ENCODE data around the gene PRKG2.

PRKG2 gene

DNA sequence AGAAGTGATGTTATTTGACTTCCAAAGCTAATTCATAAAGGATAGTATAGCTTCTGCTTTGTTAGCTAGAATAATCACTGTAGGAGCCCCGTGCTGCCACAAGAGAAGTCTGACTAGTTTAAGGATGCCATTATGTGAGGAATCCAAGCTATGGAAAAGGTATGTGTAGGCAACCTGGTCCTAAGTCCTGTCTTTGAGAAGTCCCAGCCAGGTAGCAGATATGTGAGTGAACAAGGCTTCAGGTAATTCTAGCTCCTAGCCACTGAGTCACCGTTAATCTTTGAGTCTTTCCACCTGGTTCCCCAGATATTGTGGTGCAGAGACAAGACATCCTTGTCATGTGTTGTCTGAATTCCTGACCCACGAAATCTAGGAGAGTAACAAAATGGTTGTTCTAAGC lies 129.0 kb downstream of the PRKG2 start:
- no peak for FAIRE-seq

DNA sequence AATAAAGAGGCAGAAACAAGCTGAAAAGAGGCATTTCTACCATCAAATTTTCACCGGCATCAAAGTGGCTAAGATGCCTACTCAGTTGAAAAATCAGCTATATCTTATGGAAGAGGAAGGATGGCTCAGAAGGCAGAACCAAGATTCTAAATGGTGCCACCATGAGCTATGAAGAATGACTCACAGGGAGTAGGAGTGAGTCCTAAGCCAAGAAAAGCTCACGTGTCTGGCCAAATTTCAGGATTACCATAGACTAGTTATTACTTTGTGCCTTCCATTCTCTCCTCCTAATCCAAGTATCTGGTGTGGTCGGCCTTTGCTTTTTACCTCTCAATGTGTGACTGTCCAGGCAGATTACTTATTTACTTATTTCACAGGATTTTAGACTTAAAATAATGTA lies 129.7 kb downstream of the PRKG2 start:
- no peak for FAIRE-seq

DNA sequence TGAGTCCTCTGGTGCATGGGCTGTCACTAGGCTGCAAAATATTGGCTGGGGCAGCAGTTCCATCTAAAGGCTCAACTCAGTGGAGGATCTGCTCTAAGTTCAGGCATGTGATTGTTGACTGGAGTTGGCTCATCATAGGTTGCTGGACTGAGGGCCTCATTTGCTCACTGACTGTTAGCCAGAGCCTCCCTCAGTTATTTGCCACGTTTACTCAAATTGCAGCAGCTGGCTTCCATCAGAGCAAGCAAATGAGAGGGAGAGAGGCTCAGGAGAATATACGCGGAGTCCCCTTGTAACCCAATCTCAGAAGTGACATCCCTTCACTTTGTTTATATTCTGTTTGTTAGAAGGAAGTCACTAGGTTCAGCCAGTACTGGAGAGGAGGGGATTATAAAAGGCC lies 130.4 kb downstream of the PRKG2 start:
- no peak for FAIRE-seq

DNA sequence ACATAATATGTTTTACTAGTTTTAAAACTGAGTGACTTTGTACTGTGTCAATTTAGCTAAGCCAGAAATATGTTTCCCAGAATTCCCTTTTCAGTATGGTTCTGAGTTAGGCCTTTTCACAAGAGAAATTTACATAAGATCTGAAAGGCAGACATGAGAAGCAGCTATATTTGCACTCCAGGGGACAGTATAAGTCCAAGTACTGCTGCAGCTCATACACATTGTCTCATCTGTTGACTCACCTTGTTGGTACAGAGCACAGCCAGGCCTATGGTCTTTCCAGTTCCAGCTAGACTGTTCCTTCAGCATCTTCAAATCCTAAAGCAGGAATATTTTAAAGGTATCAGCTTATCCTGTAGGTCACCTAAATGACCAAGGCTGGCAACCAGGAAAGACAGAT lies 131.0 kb downstream of the PRKG2 start:
- FAIRE-seq, result no peak

DNA sequence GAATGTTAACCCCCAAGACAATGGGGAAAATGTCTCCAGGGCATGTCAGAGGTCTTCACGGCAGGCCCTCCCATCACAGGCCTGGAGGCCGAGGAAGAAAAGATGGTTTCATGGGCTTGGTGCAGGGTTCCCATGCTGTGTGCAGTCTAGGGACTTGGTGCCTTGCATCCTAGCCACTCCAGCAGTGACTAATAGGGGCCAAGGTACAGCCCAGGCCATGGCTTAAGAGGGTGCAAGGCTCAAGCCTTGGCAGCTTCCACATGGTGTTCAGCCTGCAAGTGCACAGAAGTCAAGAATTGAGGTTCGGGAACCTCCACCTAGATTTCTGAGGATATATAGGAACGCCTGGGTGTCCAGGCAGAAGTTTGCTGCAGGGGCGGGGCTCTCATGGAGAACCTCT lies 133.9 kb downstream of the PRKG2 start:
- FAIRE-seq, result no peak

DNA sequence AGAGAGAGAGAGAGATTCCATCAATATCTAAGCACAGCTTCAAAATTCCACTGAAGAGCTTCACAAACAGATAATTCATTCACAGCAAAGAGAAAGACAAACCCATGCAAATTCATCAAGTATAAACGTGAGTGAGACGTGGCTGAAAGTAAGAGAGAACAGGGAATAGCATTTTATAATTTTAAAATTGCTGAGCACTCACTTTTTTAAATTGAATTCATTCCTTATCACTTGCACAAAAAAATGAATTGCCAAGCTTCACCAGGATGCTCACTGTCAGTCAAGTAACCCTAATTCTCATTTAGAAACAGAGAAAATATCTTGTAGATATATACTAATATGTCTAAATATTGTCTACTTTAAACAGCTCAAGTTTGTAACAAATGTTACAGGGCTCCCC lies 144.0 kb downstream of the PRKG2 start:
- no peak for FAIRE-seq

DNA sequence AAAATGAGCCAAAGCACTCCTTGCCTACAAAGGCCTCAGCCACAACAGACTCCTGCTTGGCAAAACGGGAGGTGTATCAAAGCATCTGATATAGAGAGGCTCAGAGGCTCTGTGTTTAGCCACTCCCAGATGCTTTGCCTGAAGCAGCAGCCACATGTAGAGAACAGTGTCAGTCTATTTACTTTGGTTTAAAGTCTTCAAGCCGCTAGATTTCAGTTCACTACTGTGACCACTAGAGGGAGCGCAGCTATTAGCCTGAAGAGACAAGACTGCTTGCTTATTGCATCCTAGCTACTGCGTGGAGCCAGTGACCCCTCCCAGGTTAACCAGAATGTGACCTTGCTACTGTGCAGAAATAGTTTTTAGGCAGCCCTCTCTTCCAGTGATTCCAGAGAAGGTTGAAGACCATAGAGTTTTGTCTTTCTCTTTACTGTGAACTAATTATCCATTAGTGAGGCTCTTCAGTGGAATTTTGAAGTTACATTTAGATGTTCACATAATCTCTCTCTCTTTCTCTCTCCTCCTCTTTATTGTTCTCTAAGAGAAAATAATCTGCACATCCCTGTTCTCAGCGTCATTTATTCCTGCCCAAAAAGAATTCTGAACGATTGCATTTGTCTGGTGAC lies 145.2 kb downstream of the PRKG2 start:
- FAIRE-seq, result no peak

DNA sequence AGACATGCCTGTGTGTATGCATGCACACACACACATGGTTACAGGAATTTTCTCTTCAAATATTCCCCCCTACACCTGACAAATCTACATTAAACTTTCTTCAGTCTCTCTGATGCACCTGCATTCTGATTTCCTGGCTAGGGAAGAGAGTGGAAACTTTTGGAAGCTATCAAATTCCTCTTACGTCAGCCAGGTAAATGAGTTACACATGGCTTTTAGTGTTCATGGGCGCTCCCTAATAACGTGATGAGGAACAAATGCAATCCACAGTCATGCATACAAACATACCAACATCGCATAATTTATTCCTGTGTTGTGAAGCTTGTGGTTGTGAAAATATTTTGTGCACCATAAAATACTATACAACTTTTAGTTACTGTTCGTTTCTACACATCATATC lies 149.6 kb downstream of the PRKG2 start:
- FAIRE-seq, result no peak

DNA sequence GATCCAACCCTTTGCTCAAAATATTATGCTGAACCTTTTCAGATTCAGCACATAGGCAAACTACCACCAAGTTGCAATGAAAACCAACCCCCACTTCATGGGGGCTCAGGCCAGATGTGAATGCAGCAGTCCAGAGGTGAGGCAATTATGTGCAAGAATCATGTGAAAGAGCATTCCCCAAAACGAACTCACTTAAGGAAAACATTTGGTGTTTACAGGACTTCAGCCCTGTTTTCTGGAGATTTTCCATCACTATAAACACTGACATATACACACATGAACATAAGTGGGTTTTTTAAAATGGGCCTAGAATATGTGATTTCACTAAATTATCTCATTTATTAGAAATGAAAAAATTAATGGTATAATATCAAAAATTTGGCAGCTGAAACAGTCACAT lies 153.0 kb downstream of the PRKG2 start:
- no peak for FAIRE-seq

DNA sequence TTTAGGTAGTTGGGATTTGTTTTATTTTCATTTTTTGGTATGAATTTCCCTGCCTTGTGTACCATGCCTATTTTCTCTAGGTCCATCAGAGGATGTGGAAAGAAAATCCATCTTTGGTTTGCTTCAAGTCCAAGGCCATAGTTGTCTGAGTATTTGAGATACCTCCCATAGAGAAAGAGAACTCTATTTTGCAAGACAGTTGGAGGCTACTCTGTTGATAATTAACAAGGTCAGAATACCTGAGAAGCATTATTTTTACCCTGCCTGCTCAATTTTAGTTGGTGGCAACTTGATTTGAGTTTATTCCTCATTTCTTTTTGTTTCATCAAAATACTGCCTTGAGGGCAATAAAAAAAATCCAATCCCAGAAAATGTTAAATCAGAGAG lies 153.7 kb downstream of the PRKG2 start:
- no peak for FAIRE-seq

DNA sequence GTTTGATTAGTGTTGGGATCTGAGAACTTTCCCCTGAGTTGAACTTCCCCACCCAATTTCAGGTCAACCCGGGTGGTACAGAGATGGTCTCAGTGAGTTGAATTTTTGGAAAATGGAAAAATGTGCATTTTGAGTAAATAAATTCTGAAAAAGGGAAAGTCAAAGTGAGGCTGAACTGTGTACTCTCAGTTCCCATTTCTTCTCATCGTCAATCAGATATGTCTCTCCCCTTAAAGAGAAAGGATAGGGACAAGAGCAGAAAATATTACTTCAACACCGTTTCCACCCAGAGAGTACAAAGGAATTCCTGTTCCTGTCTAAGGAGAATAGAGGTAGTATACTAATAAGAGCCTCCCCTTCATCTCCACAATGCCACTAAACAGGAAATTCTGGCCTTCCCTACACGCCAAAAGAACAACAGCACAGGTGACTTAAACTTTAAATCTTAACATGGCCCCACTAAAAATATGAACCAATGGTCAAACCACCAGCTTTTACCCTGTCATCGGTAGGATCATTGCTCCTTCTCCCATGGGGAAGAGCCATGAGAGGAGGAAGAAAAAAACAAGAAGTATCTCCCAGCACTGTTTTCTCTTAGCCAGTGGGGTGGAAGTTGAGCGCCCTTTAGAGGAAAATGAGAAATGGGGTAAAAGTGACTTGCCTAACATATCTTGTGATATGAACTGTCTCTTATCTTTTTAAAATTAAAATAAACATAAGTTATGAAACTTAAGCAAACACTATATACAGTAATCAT lies 154.3 kb downstream of the PRKG2 start:
- FAIRE-seq, result no peak

DNA sequence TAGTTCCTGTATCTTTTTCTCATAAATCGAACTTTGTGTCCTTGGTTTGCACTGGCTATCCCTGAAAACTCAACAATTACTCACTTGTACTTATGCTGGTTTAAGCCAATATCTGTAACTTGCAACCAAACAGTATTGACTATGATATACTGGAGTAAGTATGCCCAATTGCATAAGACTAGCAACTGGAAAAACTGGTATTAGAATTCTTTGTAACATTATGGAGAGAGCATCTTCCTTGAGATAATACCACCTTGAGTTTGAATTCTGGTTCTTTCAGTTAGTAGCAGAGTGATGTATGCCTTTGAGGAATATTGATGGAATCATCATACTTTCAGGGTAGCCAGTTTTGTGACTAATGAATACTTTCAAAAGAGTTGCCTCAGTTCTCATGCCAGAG lies 156.4 kb downstream of the PRKG2 start:
- FAIRE-seq, result no peak

DNA sequence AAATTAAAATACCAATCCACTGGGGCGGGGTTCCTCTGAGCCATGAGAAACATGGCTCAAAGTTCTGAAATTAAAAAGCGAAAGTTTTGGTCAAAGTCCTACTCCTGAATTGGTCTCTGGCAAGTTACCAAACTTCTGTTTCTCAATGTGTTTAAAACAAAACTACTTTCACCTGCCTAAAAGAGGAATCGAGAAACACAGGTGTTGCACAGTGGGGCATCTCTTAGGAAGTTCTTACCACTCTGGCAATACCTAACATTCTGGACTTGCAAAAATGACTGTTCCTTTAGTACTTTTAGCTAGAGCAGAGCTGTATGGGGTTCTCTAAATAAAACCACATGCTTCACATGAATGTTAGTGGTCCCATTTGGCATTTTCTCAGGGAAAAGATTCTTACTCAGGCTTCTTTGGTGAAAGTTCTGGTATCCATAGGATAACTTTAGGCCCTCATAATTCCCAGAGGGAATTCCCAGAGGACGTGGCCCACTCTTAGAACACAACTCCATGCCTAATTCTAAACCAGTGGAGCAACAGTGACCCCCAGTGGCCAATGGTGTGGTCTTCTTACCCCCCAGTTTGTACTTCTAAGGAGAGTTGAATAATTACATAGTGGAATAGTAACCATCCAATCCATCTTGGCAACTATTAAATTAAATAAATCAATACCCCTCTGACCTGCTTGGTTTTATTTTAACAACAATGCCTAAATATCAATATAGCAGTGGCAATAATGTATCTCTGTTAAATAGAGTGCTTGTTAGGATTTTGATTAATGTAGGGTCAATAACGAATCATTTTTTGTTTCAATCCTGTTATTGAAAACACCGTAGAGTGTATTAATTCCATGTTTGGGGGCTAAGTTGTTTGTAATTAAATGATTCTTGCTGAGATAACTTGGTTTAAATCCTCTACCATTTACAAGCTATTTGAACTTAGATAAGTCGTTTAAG lies 162.6 kb downstream of the PRKG2 start:
- no peak for FAIRE-seq

DNA sequence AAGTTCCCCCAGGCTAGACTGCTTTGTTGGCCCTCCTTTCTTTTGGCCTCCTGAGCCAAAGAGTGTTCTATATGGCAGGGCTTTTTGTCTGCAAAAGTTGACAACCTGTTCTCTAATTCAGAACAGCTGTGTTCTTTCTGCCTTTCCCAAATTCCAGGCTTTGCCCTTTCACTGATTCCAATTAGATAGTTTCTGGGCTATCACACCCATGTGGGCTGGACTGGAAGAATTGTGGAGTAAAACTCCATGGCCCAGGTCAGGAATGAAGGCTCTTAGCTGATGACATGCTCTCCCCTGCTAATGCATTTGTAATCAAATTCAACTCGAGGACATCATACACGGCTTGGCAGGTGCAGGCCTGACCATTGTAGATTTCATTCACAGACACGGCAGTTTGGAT lies 165.1 kb downstream of the PRKG2 start:
- FAIRE-seq, result no peak

DNA sequence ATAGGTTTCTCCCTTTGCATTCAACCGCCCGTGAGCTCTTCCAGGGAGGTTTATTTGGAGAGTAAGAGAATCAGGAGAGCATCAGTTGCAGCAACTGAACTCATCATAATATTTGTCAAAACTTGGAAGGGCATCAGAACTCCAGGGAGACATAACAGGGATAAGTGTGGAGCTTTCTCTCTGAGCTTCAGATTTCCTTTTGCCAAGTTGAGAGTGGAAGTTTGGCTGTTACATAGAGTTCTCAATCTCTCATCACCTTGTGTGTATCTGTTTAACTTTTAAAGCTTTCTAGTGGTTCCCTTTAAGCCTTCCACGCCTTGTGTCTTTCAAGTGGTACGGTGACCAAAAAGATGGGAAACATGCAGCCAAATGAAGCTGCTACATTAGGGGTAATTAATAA lies 165.7 kb downstream of the PRKG2 start:
- no peak for FAIRE-seq

DNA sequence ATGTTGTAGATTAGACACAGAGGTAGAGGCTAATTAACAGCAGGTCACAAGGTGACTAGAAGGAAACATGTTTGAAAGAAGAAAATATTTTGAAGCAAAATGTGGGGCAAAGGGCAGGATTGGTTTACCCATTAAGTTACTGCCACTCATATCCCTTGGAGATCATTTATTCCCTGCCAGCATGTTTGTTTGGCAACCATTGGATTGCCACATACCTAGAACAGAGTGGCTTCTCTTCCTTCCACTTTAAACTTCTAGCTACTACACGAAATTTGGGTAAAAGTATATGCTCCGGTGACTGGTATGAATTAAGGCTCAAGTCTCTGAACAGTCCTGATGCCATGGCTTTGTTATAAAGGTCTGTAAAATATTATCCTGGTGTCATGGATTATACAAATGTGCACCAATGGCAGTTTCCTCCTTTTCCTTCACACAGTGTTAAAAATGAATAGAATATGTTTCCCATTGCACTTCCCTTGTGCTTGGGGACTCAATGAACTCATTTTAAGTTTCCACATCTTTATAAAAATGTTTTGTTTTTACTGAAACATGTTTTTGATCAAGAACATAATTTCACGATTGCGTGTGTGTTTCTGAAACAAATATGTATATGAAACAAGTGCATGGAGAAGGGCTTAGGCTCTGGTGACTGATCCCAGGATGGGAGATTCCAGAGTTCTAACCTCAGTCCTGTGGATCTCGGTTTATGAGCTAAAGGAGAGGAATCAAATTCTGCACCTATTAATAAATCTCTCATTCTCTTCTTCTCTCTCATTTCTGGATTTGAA lies 172.2 kb downstream of the PRKG2 start:
- no peak for FAIRE-seq

DNA sequence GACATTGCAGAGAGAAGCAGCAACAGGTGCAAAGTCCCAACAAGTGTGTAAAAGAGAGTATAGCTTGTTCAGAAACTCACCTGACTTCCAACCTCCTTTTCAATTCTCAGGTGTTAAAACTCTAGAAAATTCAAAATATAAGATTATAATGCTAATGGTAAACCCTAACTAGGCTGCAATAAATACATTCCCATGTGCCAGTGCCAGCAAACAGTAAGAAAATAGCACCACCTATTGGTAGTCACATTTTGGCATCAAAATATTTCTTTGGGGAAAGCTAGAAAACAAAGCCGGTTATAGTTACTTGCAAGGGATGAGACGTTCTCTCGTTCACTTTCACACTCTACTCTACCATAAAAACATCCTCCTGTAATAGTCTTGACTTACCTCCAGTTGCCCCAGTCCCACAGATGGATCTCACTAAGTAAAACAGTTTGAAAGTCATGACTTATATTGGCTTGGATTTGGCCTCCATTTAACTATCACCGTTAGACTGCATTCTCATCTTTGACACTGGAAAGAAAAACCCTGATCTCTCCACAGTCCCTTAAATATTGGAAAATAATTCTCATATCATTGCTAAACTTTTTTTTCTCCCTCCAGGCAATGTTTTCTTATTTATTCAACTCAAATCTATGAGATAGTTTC lies 174.9 kb downstream of the PRKG2 start:
- no peak for FAIRE-seq

DNA sequence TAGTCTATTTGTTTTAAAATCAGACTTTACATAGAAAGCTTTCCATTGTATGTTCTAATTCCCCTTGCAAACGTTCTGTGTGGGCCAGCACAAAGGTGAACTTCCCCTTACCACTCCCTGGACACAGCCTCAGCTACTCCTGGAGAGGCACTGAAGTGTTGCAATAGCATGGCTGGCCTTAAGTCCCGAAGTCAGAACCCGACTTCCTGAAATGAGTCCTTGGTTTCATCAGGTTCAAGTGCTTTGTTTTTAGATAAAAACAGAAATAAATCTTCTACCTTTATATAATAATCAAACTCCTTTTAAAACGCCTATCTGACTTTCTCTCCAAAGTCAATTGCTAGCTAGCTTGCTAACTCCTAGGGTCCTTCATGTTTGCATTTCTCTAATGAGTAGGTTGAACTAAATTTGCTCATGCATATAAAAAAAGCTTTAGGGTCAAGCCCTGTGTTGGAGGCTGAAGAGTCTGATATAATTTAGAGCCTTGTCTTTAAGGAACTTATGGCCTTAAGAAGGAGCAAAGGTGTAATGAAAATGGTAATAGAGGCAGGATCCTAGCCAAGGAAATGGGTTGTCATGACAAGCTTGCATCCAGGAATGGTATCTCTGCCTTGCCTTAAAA lies 175.6 kb downstream of the PRKG2 start:
- no peak for FAIRE-seq

DNA sequence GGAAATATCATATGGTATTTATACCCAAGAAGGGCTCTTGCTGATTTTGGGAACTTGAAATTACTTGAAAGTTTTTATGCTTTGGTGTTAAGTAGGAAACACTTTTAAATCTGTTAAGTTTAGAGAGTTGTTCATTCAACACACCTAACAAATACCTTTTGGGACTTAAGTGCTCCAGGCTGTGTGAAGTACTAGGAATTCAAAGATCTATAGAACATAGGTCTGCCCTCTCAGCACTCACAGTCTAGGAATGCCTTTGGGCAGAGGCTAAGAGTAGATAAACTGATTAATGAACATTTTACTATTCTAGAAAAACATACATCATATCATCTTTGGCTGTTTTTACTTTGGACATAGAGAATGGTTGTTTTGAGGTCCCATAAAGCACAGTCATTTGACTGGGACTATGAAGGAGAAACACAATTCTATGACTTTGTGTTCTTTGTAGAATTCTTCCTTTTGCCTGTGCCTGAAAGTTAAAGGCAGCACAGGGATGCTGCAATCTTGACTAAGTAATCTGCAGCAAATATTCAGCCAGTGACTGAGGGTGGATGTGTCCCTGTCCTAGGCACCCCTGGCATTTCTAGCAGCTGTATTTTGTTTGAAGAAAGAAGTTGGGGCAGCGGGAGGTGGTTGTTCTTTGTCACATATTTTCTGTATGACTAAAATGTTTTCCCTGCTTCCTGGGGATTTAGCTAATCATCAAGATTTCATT lies 176.2 kb downstream of the PRKG2 start:
- FAIRE-seq, result no peak
